Measurements from ENCODE around the gene KATNAL1.

KATNAL1 gene

GRCh38 chr13:30307194-30307970 lies at the start of gene KATNAL1:
TSS of gene KATNAL1 (minus strand) at chr13:30307551. CDS start at chr13:30283777, 23,774 bp downstream.
- DNase-seq: peak; percentile 89

- no peak for DNase-seq
Measured at GRCh38 chr13:30355839-30356238, 48.5 kb upstream of the KATNAL1 start.

- peak; percentile 44 for DNase-seq
Measured at GRCh38 chr13:30355384-30355699, 48.0 kb upstream of the KATNAL1 start.

- no peak for DNase-seq
Measured at GRCh38 chr13:30354493-30355383, 47.4 kb upstream of the KATNAL1 start.

GRCh38 chr13:30353471-30354215 lies 46.3 kb upstream of the KATNAL1 start:
- no peak for DNase-seq

GRCh38 chr13:30353060-30353459 lies 45.7 kb upstream of the KATNAL1 start:
- DNase-seq: no peak

GRCh38 chr13:30352121-30352520 lies 44.8 kb upstream of the KATNAL1 start:
- DNase-seq: no peak

- DNase-seq: no peak
Measured at GRCh38 chr13:30346789-30347167, 39.4 kb upstream of the KATNAL1 start.

GRCh38 chr13:30346153-30346788 lies 38.9 kb upstream of the KATNAL1 start:
- DNase-seq: no peak

- no peak for DNase-seq
Measured at GRCh38 chr13:30345426-30346100, 38.2 kb upstream of the KATNAL1 start.

- DNase-seq: peak; percentile 92
Measured at GRCh38 chr13:30341815-30342570, 34.6 kb upstream of the KATNAL1 start.

GRCh38 chr13:30340331-30341250 lies 33.2 kb upstream of the KATNAL1 start:
- peak; percentile 37 for DNase-seq

- DNase-seq: no peak
Measured at GRCh38 chr13:30339738-30340330, 32.5 kb upstream of the KATNAL1 start.

GRCh38 chr13:30338952-30339351 lies 31.6 kb upstream of the KATNAL1 start:
- DNase-seq: no peak

- DNase-seq: no peak
Measured at GRCh38 chr13:30338331-30338851, 31.0 kb upstream of the KATNAL1 start.

- no peak for DNase-seq
Measured at GRCh38 chr13:30337061-30337610, 29.8 kb upstream of the KATNAL1 start.

GRCh38 chr13:30334663-30335386 lies 27.5 kb upstream of the KATNAL1 start:
- DNase-seq: no peak

- DNase-seq: no peak
Measured at GRCh38 chr13:30333616-30334015, 26.3 kb upstream of the KATNAL1 start.

Measured in right hindlimb (tissue), 1 donor.